Measurements from ENCODE around the gene MAEA.

The MAEA gene

DNA sequence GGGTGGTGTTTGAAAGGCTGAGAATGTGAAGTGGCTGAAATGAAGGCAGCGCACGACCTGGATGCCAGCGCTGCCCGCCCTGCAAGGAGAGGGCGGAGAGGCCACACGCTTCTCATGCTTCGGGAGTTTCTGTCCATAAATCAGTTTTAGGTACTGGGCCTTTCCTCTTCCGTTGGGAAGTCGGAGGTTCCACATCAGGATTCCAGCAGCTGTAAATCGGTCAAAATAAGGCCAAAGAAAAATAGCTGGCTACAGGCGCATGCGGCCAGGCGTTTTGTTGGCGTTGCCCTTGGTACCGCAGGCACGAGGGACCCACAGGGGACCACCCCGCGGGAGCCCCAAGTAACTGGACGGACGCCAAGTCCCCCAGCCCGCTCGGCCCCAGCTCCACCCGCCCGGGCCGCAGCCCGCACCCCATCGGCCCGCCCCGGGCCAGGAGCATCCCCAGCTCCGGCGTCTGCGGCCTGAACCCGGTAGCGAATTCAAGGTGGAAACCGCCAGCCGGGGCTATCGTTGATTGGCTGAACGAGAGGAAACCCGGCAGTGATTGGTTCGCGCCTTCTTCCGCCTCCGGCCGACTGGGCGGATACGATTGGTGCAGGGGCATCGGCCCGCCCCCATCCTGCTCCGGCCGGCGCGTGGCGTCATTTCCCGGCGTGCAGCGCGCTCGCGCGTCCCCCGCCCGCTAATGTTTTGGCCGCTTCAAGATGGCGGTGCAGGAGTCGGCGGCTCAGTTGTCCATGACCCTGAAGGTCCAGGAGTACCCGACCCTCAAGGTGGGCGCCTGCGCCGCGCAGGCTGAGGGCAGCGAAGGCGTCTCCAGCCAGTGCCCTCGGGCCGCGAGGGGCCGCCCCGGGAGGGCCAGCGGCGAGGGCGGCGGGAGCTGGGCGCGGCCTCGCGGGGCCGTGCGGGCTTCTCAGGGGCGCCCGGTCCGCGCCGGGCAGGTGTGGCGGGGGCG is at the start of gene MAEA:
Gene MAEA, plus strand, starts transcription at position 685 of the 958 bp plus-strand sequence. Its CDS starts 23 bp downstream, at position 708.
- DNase-seq (ENCODE audit: low read depth in 4 of 4, low spot score in 1 of 4) = peak; percentile 88 to 95 (median 93)

DNA sequence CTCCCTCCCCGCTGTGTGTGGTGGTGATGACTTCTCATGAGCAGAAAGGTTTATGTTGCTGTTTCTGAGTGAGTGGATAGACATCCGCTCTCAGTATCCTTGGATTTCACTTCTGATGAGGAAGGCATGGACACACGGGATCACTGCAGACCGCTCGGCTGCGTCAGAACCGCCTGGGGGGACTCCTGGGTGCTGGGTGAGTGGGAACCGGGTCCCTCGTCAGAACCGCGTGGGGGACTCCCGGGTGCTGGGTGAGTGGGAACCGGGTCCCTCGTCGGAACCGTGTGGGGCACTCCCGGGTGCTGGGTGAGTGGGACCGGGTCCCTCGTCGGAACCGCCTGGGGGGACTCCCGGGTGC is 49.8 kb upstream of the MAEA start:
- no peak for DNase-seq (ENCODE audit: low read depth in 4 of 4, low spot score in 1 of 4)

DNA sequence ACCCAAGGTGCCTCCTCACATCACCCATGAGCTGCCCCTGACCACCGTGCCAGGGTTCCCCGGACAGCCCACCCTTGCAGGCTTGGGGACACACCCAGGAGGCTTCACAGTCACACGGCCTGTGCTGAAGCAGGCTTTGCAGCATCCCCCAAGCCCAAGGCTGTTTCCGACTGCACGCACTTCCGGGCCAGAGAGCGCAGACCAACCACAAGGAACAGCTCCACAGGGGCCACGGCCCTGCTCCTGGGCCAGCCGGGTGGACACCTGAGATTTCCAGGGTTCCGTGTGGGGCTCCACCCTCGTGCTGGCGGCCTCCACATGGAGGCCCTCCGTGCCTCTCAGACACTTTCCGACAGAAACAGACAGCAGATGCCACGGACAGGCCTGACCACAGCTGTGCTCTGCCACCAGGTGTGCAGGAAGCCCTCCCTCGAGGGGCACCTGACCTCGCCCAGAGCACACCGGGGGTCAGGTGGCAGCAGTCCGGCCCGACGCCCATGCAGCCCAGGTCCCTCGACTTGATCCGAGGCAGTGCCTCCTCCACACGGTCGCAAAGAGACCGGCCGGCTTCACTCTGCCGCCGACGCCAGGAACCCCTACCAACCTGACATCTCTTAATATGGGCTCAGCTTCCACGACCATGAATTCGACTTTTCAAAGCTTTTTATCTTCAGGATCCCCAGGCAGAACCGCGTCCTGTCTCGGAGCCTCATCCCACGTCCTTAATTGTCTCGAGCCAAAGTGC is 48.8 kb upstream of the MAEA start:
- DNase-seq (ENCODE audit: low read depth in 4 of 4, low spot score in 1 of 4) = no peak

DNA sequence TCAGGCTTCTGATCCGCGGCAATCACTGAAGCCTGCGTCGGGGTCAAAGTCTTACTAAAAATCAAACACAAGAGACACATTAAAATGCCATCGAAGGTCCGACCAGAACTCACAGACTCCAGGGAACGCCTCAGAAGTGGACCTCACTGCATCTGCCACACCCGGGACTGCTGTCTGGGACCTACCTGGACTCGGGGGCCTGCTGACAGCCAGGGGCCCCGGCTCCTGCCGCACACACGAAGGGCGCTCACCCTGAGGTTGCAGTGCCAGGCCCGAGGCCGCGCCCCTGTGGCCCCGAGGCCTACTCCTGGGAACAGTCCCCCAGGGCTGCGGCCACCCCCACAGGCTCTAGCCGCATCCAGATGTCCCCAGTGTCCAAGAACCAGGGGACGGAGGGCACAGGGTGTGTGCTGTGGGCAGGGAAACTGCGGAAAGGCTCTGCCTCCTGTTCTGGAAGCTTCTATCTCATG is 48.2 kb upstream of the MAEA start:
- DNase-seq (ENCODE audit: low read depth in 4 of 4, low spot score in 1 of 4) = no peak

- no peak for DNase-seq (ENCODE audit: low read depth in 4 of 4, low spot score in 1 of 4)
Observed at GRCh38 chr4:1241936-1242505, 47.7 kb upstream of the MAEA start.

DNA sequence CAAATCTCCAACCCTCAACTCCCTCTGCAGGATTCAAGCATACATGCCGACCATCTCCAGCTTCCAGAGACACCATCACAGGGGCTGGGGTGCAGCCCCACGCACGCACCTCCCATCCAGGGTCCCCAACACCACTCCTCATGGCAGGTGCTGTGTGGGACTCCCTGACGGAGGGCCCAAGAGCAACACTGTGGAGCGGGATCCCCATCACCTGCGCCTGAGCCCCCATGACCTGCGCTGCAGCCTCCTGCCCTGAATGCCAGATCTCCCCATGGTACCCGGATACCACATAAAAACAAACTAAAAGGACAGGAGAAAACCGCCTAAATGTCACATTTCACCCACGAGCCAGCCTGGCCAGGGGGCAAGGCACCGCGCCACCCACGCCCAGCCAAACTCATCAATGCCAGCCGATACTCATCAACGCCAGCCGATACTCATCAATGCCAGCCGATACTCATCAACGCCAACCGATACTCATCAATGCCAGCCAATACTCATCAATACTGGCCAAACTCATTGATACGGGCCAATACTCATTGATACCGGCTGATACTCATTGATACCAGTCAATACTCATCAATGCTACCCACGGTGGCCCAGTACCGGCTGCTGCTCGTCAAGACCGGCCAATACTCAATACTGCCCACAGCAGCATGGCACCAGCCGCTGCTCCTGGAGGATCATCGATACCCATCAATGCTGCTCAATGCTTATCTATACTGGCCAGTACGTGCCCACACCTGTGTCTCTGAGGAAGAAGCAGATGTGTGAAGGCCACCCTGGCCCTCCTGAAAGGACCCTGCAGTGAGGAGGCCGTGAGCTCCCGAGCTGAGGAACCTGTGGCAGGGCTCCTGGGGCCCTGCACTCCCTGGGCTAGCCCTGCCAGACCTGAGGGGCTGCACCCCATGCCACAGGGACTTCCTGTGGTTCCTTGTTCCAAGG is 46.9 kb upstream of the MAEA start:
- DNase-seq (ENCODE audit: low read depth in 4 of 4, low spot score in 1 of 4) = no peak

- DNase-seq (ENCODE audit: low read depth in 4 of 4, low spot score in 1 of 4) = no peak
Observed at GRCh38 chr4:1243451-1244080, 46.1 kb upstream of the MAEA start.

- DNase-seq (ENCODE audit: low read depth in 4 of 4, low spot score in 1 of 4) = no peak
Observed at GRCh38 chr4:1244081-1244977, 45.4 kb upstream of the MAEA start.

DNA sequence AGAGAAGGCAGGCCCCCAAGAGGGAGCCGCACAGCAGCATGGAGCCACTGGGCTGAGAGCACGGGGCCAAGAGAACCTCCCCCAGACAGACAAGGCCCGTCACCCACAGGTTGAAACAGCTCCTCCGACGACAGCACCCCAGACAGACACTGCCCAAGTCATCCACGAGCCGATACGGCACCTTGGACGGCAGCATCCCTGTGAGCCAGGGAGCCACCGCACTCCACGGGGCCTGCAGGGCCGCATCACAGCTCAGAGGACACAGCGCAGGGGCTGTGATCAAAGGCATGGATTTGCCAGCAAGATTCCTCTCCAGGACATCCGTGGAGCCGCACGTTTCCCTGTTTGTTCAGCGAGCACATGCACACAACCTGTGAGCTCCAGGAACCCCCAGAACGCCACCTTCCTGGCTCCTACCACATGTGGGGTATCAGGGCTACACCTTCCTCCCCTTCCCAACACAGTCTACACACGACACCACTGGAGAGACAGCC is 44.7 kb upstream of the MAEA start:
- DNase-seq (ENCODE audit: low read depth in 4 of 4, low spot score in 1 of 4) = no peak

DNA sequence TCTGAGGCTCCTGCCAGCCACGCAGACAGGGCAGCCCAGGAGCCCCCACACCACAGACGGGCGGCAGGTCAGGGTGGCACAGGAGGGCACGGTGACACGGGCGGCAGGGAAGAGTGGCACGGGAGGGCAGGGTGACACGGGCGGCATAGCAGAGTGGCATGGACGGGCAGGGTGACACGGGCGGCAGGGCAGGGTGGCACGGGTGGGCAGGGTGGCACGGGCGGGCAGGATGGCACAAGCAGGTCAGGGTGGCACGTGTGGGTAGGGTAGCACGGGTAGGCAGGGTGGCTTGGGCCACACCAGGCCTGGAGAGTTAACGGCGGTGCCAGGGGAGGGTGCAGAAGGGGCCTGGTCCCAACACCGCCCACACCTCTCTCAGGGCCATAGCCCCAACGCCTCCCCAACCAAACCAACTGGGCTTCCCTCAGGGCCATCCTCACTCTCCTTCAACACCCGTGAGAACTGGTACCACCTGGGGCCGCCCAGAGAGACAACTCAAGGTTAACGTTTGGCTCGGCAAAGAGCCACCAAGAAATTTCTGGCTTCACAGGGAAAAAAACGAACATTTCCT is 44.1 kb upstream of the MAEA start:
- no peak for DNase-seq (ENCODE audit: low read depth in 4 of 4, low spot score in 1 of 4)

GRCh38 chr4:1246111-1246881 is 43.4 kb upstream of the MAEA start:
- DNase-seq (ENCODE audit: low read depth in 4 of 4, low spot score in 1 of 4) = no peak

DNA sequence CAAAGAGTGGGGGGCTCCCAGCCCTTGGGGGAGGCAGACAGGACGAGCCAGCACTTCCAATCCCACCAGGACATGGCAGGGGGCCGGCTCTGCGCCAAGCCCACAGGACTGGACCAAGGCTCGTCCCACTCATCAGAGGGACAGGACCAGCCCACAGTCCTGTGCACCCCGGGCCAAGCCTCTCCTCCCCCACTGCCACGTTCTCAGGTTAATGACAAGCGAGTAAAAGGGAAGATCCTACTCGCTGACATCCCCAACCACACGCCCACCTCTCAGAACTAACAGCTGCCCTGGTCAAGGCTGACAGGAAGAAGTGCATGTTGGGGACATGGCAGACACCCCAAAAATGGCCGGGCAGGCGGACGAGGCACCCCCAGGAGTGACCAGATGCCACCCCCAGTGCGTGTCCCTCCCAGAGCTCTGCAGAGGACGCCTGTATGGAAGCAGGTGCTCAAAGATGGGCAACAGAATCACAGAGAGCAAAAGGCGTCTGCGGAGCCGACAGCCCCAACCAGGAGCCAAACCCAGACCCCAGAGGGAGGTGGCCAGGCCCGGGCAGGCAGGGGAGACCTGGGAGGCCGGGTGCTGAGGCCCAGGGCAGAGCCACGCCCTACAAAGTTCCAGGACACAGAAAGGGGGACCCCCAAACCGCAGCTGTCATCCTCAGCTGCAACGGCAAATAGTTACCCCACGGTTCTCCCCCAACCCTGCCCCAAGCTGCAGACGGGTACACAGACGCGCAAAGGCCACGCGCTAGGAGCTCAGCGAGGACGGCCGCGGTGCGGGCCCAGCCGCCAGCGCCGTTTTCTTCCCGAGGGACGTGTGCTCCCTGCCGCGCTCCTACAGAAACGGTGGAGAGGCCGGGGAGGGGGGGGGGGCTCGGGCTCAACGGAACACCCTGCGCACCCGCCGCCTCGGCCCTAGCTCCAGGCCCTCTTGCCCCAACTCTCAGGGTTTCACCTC is 42.5 kb upstream of the MAEA start:
- no peak for DNase-seq (ENCODE audit: low read depth in 4 of 4, low spot score in 1 of 4)

- DNase-seq (ENCODE audit: low read depth in 4 of 4, low spot score in 1 of 4) = no peak
Observed at GRCh38 chr4:1247864-1248244, 41.8 kb upstream of the MAEA start.

DNA sequence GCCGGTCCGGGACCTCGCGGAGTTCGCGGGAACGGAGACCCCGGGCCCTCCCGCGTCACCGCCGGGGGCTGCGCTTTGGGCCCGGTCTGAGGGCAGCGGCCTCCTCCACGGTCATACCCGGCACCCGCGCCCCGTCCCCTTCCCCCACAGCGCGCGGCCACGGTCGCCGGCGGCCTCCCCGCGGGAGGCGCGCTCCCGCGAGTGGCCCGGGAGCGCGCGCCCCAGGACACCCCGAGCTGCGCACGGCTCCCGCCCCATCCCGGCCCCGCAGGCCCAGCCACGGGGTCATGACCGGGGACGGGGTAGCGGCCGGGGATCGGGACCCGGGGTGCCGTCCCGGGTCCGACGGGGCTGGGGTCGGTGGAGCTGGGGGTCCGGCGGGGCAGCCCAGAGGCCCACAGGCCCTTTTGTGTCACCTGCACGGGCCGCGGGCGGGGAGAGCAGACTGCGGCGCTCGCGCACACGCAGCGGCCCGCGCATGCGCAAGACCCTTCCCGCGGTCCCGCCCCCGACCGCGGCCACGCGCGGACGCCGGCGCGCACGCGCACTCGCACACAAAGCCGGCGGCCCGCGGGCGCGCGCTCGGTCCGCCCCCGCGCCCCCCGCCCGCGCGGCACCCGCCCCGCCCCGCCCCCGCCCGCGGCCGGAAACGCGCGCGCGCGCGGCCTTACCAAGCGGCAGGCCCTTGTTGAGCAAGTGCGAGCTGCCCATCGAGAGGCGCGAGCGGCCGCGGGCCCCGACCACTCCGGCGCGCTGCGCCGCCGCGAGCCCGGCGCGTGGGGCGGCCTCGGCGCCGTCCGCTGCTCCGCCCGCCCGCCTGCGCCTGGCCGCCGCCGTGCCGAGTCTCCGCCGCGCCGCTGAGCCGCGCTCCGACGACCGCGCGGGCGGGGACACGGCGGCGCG is 41.2 kb upstream of the MAEA start, which contains the start of gene CTBP1:
Gene CTBP1, minus strand, starts transcription at position 886 of the 903 bp plus-strand sequence. CDS start 7,799 bp downstream, outside the sequence.
- DNase-seq (ENCODE audit: low read depth in 4 of 4, low spot score in 1 of 4) = peak; percentile 63 to 72 (median 69)

DNA sequence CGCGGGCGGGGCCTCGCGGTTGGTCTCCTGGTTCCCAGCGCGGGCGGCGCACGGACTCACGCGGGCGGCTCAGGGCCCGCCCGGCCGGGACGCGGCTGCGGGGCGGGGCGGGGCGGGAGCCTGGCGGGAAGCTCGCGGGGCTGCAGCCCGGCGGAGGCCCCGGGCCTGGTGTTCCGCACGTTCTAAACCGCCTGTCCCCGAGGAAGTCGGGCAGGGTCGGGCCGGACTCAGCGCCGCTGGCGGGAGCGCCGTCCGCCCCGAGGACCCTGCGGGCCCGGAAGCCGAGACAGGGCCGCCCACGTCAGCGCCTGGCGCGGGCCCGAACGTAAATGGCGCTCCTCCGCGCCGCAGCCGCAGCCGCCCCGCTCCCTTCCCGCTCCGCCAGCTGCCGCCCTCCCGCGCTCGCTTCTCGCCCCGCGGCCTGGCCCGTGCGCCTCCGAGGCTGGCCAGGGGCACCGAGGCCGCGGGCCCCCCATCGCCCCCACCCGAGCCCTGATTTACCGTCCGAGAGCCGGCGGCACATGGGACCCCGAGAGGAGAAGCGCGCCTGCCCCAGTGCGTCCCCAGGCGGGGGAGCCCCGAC is 40.5 kb upstream of the MAEA start:
- peak; percentile 56 to 76 (median 73) for DNase-seq (ENCODE audit: low read depth in 4 of 4, low spot score in 1 of 4)
